ENCODE results near the gene PDGFRB. TPM values are rescaled to one million over a fixed set of nuclear protein-coding genes. Genes with fewer than 3 reads are reported as not detected.

Gene PDGFRB
- total RNA-seq, 1 donor from 2014 or later, result 341 TPM

DNA sequence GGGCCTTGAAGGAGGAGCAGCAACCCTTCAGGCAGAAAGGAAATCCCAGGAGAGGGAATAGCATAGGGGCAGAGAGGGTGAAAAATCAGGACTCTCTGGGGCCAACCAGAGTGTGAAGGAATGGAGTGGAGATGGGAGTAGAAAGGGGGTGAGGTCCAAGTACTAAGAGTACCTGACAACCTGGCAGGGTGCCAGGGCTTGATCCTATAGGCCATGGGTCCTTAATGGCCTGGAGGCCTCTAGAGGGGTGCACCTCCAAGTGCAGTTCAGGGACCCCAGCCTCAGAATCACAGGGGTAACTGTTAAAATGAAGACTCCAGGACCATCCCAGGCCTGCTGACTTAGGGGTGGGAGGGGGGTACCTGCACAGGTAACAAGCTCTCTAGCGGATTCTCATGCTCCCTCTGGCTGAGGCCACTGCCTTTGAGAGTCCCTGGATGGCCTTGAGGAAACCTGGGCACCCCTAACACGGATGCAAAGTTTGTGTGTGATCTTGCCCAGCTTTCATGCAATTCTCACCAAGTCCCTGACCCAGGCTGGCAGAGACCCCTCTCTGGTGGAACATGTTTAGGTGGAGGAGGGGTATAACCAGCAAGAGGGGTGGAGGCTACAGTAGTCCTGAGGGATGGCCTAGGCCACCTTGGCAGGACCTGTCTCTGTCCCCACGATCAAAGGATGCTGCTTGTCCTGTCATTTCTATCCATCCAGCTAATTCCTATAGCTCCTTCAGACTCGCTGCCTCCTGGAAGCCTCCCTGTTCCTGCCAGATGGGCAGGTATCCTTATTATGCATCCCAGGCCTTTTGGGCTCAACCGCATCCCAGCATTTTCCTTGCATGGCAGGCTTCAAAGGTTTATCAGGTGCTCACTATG, 51.7 kb downstream of the PDGFRB start:
- no peaks in the 10 kb centered on the region for H3K4me1 ChIP-seq
- H3K4me3 ChIP-seq, result no peak overlapping the region
- no peaks in the 10 kb centered on the region for H3K27me3 ChIP-seq
- no peaks in the 10 kb centered on the region for H3K9me3 ChIP-seq
- H3K36me3 ChIP-seq, result no peaks in the 10 kb centered on the region
- no peak overlapping the region for H3K27ac ChIP-seq
- no peak for TF ChIP-seq CTCF (IDR thresholded peaks at IDR 0.05)
- no peak for DNase-seq (ENCODE audit: low spot score in 2 of 2)
- intact Hi-C loops (cut with DNase I), result no loop called here

- H3K9me3 ChIP-seq, result no peaks in the 10 kb centered on the region
- H3K4me3 ChIP-seq, result no peak overlapping the region
- H3K36me3 ChIP-seq, result no peaks in the 10 kb centered on the region
- intact Hi-C loops (cut with DNase I), result no loop called here
- DNase-seq (ENCODE audit: low spot score in 2 of 2), result no peak
- no peaks in the 10 kb centered on the region for H3K4me1 ChIP-seq
- H3K27me3 ChIP-seq, result no peaks in the 10 kb centered on the region
- no peak for TF ChIP-seq CTCF (IDR thresholded peaks at IDR 0.05)
- no peak overlapping the region for H3K27ac ChIP-seq
Observed at GRCh38 chr5:150101023-150101422, 54.6 kb downstream of the PDGFRB start.

GRCh38 chr5:150097152-150097551, 58.5 kb downstream of the PDGFRB start:
- no peaks in the 10 kb centered on the region for H3K4me1 ChIP-seq
- no peaks in the 10 kb centered on the region for H3K36me3 ChIP-seq
- no peaks in the 10 kb centered on the region for H3K9me3 ChIP-seq
- no peak for TF ChIP-seq CTCF (IDR thresholded peaks at IDR 0.05)
- no peaks in the 10 kb centered on the region for H3K27me3 ChIP-seq
- no peak for DNase-seq (ENCODE audit: low spot score in 2 of 2)
- no peak overlapping the region for H3K4me3 ChIP-seq
- intact Hi-C loops (cut with DNase I), result no loop called here
- no peak overlapping the region for H3K27ac ChIP-seq

GRCh38 chr5:150092159-150092787, 63.4 kb downstream of the PDGFRB start:
- no peak for DNase-seq (ENCODE audit: low spot score in 2 of 2)
- Histone ChIP-seq H3K36me3 (no peaks in the 10 kb centered on the region), H3K4me3 (no peak overlapping the region), H3K27ac (no peak overlapping the region), H3K4me1 (no peaks in the 10 kb centered on the region), H3K27me3 (no peaks in the 10 kb centered on the region), H3K9me3 (no peaks in the 10 kb centered on the region)
- TF ChIP-seq CTCF (IDR thresholded peaks at IDR 0.05), result no peak
- intact Hi-C loops (cut with DNase I), result no loop called here

DNA sequence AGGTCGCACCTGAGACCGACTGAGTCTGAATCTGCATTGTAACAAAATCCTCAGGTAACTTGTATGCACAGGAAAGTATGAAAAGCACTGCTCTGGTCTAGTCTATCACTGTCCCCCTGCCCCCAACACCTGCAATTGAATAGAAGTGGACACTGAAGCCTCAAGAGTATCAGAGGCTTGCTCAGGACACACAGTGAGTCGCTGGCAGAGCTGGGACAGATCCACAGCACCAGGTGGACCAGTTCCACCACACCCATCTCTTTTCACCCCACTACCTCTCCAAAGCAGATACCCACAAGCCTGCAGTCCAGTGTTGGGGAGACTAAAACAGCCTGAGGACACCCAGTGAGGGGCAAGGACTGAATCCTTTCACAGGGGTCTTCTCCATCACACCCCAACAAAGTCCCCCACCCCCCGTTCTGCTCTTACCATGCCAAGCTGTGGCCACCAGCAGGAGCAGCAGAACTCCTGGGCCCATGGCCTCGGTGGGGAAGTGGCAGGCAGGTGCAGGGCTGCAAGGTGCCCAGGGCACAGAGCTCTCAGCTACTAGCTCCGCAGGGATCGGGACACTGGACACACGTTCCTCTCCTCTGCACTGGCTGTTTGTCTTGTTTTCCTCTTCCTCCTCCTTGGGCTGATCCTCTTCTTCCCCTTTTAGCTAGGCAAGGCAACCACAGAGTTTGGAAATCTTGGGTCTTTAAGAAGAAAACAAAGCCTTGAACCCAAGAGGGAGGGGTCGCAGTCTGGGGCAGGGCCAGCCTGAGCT, 69.5 kb downstream of the PDGFRB start, which contains the start of gene CSF1R:
Gene CSF1R (minus strand): TSS at position 605 of the 766 bp plus-strand sequence. CDS start 127 bp downstream, at position 478.
- no peaks in the 10 kb centered on the region for H3K27me3 ChIP-seq
- no peaks in the 10 kb centered on the region for H3K36me3 ChIP-seq
- TF ChIP-seq CTCF (IDR thresholded peaks at IDR 0.05), result no peak
- peak within 1 kb of the TSS in 1 of 2 donors; percentile 51 for H3K4me3 ChIP-seq
- no peaks in the 10 kb centered on the region for H3K9me3 ChIP-seq
- H3K27ac ChIP-seq, result no peak within 1 kb of the TSS
- intact Hi-C loops (cut with DNase I), result no loop called here
- DNase-seq (ENCODE audit: low spot score in 2 of 2), result peak in 1 of 2 donors; percentile 62
- H3K4me1 ChIP-seq, result no peaks in the 10 kb centered on the region

Data from ascending aorta (tissue), 2 donors.